ELF-1 (cell line): Measurements from ENCODE around the gene PLEKHA6.

Experiments
- DNase-seq: peaks from one replicate; pipeline ENCODE4 v3.0.0-alpha.2; 2016; ENCODE audit warnings: low read depth, low spot score

The PLEKHA6 gene

GRCh38 chr1:204359474-204360255, at the start of gene PLEKHA6:
Gene PLEKHA6, minus strand, starts transcription at chr1:204359929. Its CDS starts 86,202 bp downstream, at chr1:204273727.
- no peak for DNase-seq

GRCh38 chr1:204409123-204409522, 49.4 kb upstream of the PLEKHA6 start:
- no peak for DNase-seq

- no peak for DNase-seq
Measured at GRCh38 chr1:204408602-204409001, 48.9 kb upstream of the PLEKHA6 start.

- no peak for DNase-seq
Measured at GRCh38 chr1:204408074-204408507, 48.4 kb upstream of the PLEKHA6 start.

GRCh38 chr1:204407295-204407971, 47.7 kb upstream of the PLEKHA6 start:
- no peak for DNase-seq

GRCh38 chr1:204406621-204407020, 46.9 kb upstream of the PLEKHA6 start:
- DNase-seq: no peak

- no peak for DNase-seq
Measured at GRCh38 chr1:204405988-204406387, 46.3 kb upstream of the PLEKHA6 start.

GRCh38 chr1:204404629-204405028, 44.9 kb upstream of the PLEKHA6 start:
- DNase-seq: no peak

- no peak for DNase-seq
Measured at GRCh38 chr1:204402391-204402790, 42.7 kb upstream of the PLEKHA6 start.

GRCh38 chr1:204401730-204402129, 42.0 kb upstream of the PLEKHA6 start:
- no peak for DNase-seq

GRCh38 chr1:204400882-204401510, 41.3 kb upstream of the PLEKHA6 start:
- DNase-seq: no peak

- peak; percentile 88 for DNase-seq
Measured at GRCh38 chr1:204398197-204399125, 38.7 kb upstream of the PLEKHA6 start.

GRCh38 chr1:204396015-204396583, 36.4 kb upstream of the PLEKHA6 start:
- DNase-seq: no peak

GRCh38 chr1:204391629-204392028, 31.9 kb upstream of the PLEKHA6 start:
- no peak for DNase-seq

GRCh38 chr1:204390751-204391466, 31.2 kb upstream of the PLEKHA6 start:
- no peak for DNase-seq

GRCh38 chr1:204385727-204386126, 26.0 kb upstream of the PLEKHA6 start:
- DNase-seq: no peak

GRCh38 chr1:204384636-204385352, 25.1 kb upstream of the PLEKHA6 start:
- no peak for DNase-seq

GRCh38 chr1:204383163-204383904, 23.6 kb upstream of the PLEKHA6 start:
- DNase-seq: no peak

GRCh38 chr1:204382714-204383083, 23.0 kb upstream of the PLEKHA6 start:
- DNase-seq: no peak
